ENCODE data around the gene LMBRD1. TPM values are rescaled to one million over a fixed set of nuclear protein-coding genes. Genes with fewer than 3 reads are reported as not detected.

Gene LMBRD1
- total RNA-seq, 2 donors from 2014 or later = 14.5 to 24.2 TPM

DNA sequence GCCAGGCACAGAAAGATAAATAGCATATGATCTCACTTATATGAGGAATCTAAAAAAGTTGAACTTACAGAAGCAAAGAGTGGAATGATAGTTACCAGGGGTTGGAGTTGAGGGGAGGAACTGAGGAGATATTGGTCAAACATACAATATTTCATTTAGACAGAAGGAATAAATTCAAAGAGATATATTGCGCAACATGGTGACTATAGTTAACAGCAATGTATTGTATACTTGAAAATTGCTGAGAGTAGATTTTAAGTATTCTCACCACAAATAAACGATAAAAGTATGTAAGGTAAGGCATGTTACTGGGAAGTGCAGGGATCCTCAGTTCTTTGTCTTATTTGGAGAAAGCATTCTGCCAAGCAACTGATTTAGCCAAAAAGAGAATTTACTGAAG is 171.9 kb downstream of the LMBRD1 start:
- DNase-seq (ENCODE audit: low spot score) (no peak), ATAC-seq (no peak)
- H3K4me1 Mint-ChIP-seq (ENCODE audit: low read depth in 2 of 2) = no peaks in the 10 kb centered on the region
- no peak overlapping the region for H3K4me3 Mint-ChIP-seq
- no peaks in the 10 kb centered on the region for H3K36me3 Mint-ChIP-seq
- peaks cover 4% of the 10 kb centered on the region for H3K9me3 Mint-ChIP-seq
- H3K27ac Mint-ChIP-seq = no peak overlapping the region
- H3K27me3 Mint-ChIP-seq = no peaks in the 10 kb centered on the region

Other genes starting within 250 kb of the LMBRD1 start
- under 1 TPM in 1 of 2 donors, not detected in 1; 0.42 TPM for gene COL19A1, start 69.5 kb upstream of the LMBRD1 start, total RNA-seq

Measured in natural killer cell treated with Interleukin-12 subunit alpha and Interleukin-12 subunit beta and Interleukin-15 and Interleukin-18, amount 100 ng/mL, for 72 hours (primary cell).